ENCODE measurements around the gene PLPP3.

Gene PLPP3

GRCh38 chr1:56450004-56450666, 129.2 kb downstream of the PLPP3 start:
- H3K4me3 ChIP-seq (replicated peaks in 1 of 2; ENCODE audit: low read depth in 2 of 2, low read length in 2 of 2): no peak overlapping the region
- no peak for TF ChIP-seq CTCF (IDR thresholded peaks at IDR 0.05; ENCODE audit: low read depth, low read length)
- peak in 1 of 2 donors; percentile 24 for DNase-seq (ENCODE audit: low read depth in 2 of 2)

DNA sequence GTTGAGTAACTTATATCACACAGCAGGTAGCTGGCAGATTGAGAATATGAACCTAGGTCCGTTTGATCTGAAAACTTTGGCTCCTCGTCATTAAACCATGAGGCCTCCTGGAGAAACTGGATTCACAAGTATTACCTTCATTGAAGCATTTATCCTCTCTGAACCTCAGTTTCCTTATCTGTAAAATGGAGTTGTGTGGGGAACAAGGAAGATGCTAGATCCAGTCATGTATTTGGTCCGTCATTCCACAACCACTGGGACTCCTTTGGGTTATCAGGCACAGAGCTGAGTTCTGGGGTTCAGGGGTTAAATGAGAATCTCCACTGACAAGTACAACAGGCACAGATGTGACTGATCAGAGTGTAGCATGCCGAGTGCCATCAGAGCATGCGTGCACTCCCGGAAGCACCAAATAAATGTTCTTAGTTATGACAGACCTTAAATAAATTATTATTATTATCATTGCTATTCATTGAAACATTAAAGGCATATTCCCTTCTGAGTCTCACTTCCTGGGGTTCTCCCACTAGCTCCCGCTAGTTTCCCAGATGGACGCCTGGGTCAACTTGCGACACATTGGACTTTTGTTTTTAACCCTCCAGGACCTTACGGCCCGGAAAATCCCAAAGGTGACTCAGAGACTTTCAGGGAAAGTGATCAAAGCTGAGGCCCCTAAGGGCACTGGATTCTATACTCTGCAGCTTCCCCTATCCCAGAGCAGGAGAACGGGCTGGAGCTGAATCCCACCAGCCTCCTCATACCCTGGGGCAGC, 130.6 kb downstream of the PLPP3 start:
- no peak for TF ChIP-seq CTCF (IDR thresholded peaks at IDR 0.05; ENCODE audit: low read depth, low read length)
- H3K4me3 ChIP-seq (replicated peaks in 1 of 2; ENCODE audit: low read depth in 2 of 2, low read length in 2 of 2): no peak overlapping the region
- peak; percentile 41 to 82 for DNase-seq (ENCODE audit: low read depth in 2 of 2)

DNA sequence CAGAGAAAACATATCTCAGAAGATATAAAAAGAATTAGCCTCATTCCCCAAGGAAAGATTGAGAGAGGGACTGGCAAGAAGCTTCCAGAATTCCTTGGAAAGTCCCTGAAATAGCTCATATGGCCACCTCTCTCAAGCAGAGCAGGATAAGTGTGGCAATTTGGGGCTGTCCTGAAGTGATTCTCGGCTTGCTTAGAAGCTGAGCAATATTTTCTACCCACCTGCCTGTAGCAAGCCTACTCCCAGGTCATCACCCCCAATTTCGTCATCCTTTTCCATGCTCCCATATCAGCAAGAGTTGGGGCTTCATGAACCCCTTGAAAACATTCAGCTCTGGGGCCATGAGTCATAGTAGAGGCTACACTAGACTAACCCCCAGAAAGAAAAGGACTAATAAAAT, 131.5 kb downstream of the PLPP3 start:
- no peak for TF ChIP-seq CTCF (IDR thresholded peaks at IDR 0.05; ENCODE audit: low read depth, low read length)
- no peak for DNase-seq (ENCODE audit: low read depth in 2 of 2)

GRCh38 chr1:56446531-56447098, 132.7 kb downstream of the PLPP3 start:
- no peak for TF ChIP-seq CTCF (IDR thresholded peaks at IDR 0.05; ENCODE audit: low read depth, low read length)
- H3K4me3 ChIP-seq (replicated peaks in 1 of 2; ENCODE audit: low read depth in 2 of 2, low read length in 2 of 2): no peak overlapping the region
- DNase-seq (ENCODE audit: low read depth in 2 of 2): peak; percentile 48 to 65

More for the DNA sequence above, 131.5 kb downstream of the PLPP3 start:
- H3K4me3 ChIP-seq (replicated peaks in 1 of 2; ENCODE audit: low read depth in 2 of 2, low read length in 2 of 2): no peak overlapping the region

DNA sequence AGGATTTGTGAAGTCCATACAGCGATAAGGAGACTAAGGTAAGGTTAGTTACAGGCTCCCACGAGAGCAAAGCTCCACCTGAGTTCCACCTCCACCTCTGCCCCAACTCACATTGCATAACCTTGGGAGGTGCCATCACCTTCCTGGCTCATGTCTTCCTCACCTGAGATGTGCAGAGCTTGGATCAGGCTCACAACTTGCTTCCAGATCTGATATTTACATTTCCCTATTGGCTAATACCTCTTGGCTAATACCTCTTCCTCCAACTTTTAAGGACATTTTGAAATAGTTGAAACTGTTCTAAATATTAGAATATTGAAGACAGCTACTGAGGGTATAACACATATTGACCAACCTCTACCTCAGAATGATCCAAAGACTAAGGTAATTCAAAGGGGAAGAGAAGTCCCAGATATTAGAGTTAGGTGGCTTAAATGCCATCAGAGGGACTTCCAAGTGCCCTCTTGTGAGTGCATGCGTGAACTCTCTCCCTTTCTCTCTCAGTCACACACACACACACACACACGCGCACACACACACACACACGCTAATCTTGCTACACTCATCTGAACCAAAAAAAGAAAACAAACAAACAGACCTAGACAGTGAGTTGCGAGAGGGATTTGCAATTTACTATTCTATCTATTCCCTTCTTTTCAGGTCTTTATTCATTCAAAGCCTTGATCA, 134.3 kb downstream of the PLPP3 start:
- no peak for TF ChIP-seq CTCF (IDR thresholded peaks at IDR 0.05; ENCODE audit: low read depth, low read length)

More for the DNA sequence above, 134.3 kb downstream of the PLPP3 start:
- H3K4me3 ChIP-seq (replicated peaks in 1 of 2; ENCODE audit: low read depth in 2 of 2, low read length in 2 of 2): no peak overlapping the region
- DNase-seq (ENCODE audit: low read depth in 2 of 2): no peak
